Putamen (tissue), 1 donor: ENCODE data around the gene TAS2R14.
A peak's percentile ranks its signal among the peaks of the same experiment; 100 is the strongest.

ENCODE experiments used
- DNase-seq: peaks from one replicate; pipeline ENCODE4 v3.0.0-alpha.2; 2016; ENCODE audit warnings: low spot score

TAS2R14 gene, protein sequence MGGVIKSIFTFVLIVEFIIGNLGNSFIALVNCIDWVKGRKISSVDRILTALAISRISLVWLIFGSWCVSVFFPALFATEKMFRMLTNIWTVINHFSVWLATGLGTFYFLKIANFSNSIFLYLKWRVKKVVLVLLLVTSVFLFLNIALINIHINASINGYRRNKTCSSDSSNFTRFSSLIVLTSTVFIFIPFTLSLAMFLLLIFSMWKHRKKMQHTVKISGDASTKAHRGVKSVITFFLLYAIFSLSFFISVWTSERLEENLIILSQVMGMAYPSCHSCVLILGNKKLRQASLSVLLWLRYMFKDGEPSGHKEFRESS

GRCh38 chr12:10939163-10939562, at the start of gene TAS2R14:
TSS of gene TAS2R14 (minus strand) at chr12:10939263. CDS start at chr12:10939207, 56 bp downstream.
- DNase-seq: no peak

GRCh38 chr12:10986812-10987211, 47.7 kb upstream of the TAS2R14 start, which contains the start of gene TAS2R50:
TSS of gene TAS2R50 (minus strand) at chr12:10986912. CDS start at chr12:10986860, 52 bp downstream.
- DNase-seq: no peak

DNA sequence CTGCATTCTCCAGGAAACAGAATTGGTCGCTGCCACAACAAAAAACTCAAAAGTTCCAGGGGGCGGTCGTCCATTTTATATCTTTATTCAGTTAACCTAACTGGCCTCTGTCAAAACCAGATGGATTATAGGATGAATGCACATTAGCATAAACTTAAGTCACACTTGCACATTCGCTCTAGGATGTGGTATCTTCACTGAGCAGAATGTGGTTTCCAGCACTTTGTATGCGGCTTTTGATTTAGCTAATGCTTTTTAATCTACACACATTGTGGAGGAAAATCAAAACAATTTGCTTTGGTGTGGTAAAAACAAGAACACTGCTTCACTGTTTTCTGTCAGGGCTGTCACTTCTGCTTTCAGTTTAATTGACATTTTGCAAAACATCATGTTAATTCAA, 43.2 kb upstream of the TAS2R14 start:
- DNase-seq: no peak

- no peak for DNase-seq
Measured at GRCh38 chr12:10974965-10975364, 35.9 kb upstream of the TAS2R14 start.

- no peak for DNase-seq
Measured at GRCh38 chr12:10968765-10969456, 29.8 kb upstream of the TAS2R14 start.

- DNase-seq: no peak
Measured at GRCh38 chr12:10967409-10967808, 28.3 kb upstream of the TAS2R14 start.

DNA sequence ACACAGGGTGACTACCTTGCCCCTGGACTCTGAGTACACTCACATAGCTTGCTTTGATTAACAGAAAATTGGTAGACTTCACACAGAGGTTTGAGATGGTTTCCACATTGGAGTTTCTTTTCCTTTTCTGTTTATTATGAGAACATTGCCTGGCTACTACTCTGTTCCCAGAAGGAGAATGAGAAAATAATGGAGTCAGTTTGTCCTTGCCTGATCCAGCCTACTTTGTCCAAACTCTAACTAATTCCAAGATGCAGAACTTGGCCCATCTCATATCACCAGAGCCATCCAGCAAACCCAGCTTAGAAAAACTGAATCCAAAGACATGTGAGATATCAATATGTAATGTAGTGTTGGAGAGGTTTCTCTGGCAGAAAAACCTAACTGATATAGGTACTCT, 27.3 kb upstream of the TAS2R14 start:
- DNase-seq: no peak

DNA sequence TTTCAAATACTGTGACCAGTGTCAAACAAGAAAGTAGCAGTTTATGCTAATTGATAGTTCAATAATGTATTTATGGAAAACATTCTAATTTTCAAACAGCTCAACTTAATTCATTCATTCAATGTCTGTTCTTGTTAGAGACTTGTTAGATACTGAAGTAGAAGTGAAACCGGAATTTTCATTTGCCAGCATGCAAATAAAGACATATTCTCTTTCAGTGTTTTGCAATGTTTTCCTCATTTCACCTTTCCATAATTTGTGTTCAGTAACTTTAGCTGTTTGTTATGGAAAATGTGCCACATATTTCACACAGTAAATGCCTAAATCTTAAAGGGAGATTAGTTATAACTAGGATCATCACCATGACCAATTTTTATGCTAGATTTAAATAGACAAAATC, 26.4 kb upstream of the TAS2R14 start:
- no peak for DNase-seq

- DNase-seq: no peak
Measured at GRCh38 chr12:10960211-10960610, 21.1 kb upstream of the TAS2R14 start.

DNA sequence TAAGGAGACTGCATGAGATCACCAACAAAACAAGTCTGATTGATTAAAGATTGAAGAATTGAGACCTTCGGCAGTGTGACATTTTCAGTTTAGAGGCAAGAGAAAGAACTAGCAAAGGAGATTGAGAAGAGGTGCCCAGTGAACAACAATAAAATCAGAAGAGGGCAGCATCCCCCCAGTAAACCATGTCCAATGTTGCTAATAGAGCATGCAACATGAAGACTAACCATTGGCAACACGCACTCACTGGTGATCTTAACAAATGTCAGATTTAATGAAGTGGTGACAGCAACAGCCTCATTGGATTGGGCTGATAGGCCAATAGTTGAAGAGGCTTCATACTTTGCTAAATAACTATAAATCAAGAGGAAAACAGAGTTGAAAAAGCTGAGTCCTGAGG, 20.7 kb upstream of the TAS2R14 start:
- DNase-seq: peak; percentile 47

DNA sequence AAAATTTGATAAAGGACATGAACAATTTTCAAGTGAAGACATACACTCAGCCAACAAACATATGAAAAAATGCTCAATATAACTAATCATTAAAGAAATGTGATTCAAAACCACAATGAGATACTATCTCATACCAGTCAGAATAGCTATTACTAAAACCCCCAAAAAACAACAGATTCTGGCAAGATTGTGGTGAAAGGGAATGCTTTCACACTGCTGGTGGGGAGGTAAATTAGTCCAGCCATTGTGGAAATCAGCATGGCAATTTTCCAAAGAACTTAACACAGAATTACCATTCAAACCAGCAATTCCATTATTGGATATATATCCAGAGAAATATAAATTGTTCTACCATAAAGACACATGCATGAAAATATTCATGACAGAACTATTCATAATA, 18.7 kb upstream of the TAS2R14 start:
- DNase-seq: no peak

DNA sequence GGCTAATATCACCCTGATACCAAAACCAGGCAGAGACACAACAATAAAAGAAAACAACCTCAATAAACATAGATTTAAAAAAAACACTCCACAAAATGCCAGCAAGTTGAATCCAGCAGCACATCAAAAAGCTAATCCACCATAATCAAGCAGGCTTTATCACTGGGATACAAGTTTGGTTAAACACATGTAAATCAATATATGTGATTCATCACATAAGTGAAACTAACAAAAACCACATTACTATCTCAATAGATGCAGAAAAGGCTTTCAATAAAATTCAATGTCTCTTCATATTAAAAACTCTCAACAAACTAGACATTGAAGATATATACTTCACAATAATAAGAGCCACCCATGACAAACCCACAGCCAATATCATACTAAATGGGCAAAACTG, 17.0 kb upstream of the TAS2R14 start:
- DNase-seq: no peak

- peak; percentile 12 for DNase-seq
Measured at GRCh38 chr12:10952645-10953044, 13.6 kb upstream of the TAS2R14 start.

DNA sequence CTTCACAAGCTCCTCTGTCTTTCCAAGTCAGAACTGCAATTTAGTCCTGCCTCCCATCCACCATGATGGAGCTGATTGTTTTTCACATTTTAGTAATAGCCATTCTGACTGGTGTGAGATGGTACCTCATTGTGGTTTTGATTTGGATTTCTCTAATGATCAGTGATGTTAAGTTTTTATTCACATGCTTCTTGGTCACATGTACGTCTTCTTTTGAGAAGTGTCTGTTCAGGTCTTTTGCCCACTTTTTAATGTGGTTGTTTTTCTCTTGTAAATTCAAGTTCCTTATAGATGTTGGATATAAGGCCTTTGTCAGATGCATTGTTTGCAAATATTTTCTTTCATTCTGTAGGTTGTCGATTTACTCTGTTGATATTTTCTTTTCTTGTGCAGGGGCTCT, 4.1 kb upstream of the TAS2R14 start:
- DNase-seq: no peak

DNA sequence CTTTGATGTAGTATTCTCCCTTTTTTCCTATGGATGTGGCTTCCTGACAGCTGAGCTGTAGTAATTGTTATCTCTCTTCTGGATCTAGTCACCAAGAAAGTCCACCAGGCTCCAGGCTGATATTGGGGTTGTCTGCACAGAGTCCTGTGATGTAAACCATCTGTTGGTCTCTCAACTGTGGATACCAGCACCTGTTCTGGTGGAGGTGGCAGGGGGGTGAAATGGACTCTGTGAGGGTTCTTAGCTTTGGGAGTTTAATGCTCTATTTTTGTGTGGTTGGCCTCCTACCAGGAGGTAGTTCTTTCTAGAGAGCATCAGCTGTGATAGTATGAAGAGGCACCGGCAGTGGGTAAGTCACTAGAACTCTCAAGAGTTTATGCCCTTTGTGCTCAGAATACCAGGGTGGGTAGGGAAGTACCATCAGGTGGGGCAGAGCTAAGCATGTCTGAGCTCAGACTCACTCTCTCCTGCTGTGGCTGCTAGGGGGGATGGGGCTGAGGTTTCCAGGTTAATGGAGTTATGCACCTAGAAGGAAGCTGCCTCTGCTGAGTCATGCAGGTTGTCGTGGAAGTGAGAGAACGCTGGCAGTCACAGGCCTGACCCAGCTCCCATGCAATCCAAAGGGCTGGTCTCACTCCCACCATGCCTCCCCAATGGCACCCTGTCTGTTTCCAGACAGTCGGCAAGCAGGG, 3.0 kb upstream of the TAS2R14 start:
- DNase-seq: no peak

DNA sequence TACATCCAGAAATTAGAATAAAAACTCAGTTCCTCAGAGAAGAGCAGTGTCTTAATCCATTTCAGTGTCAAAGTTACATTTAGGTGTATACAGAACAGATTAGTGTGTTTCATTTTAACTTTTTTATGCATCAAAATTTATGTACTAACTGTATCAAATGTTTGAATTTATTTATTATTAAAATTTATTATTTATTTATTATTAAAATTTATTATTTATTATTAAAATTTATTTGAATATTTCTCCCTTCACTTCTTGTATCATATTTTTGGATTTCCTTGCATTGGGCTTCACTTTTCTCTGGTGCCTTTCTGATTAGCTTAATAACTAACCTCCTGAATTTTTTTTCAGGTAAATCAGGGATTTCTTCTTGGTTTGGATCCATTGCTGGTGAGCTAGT, 2.3 kb upstream of the TAS2R14 start:
- no peak for DNase-seq

GRCh38 chr12:10940389-10940788, 1.3 kb upstream of the TAS2R14 start:
- DNase-seq: no peak

GRCh38 chr12:10936506-10936905, 2.6 kb downstream of the TAS2R14 start:
- DNase-seq: no peak

DNA sequence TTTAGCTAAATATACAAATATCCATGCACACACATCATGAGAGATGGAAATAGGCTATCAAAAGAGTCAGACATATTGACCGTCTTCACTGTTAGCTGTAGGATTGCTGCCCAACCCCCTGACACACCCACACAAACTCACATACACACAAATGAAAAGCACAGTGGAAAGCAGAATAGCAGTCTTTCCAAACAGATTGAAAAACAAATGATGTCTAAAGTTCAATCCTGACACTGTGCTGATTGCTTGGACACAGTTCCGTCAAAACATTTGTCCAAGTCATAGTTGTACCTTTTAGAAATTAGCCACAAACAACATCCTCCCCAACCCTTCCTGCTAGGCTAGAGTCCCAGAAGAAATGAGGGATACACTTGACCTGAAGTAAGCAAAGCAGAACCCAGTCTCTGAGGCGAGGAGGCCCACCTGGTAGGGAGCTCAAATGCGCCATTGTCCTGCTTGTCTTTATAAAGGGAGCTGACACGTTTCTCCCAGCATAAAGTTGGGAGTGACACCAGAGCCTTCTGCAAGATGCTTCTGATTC, 10.2 kb downstream of the TAS2R14 start, which contains the start of gene PRH2:
Gene PRH2, plus strand, starts transcription at position 491 of the 541 bp plus-strand sequence. Its CDS starts 38 bp downstream, at position 529.
- DNase-seq: no peak

GRCh38 chr12:10926269-10926668, 12.8 kb downstream of the TAS2R14 start:
- DNase-seq: no peak

GRCh38 chr12:10919809-10920208, 19.3 kb downstream of the TAS2R14 start:
- no peak for DNase-seq

DNA sequence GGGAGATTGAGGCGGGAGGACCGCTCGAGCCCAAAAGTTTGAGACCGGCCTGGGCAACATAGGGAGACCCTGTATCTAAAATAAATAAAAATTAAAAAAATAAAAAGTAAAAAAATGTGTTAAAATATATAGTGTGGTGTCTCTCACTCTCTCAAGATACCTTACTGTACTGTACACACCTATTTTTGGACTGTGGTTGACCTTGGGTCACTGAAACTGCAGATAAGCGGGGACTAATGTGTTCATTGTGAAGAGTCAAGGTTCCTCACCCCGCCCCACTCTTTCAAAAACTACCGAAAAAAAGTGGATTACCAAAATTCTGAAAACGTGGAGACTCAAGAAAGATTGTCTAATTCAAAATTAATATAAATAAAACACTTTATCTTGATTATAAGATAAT, 28.7 kb downstream of the TAS2R14 start:
- DNase-seq: no peak

GRCh38 chr12:10909462-10909861, 29.6 kb downstream of the TAS2R14 start, which contains the start of gene TAS2R13:
TSS of gene TAS2R13 (minus strand) at chr12:10909562. CDS start at chr12:10909298, 264 bp downstream.
- DNase-seq: no peak
